Islet of Langerhans (tissue), 1 donor: ENCODE results near the gene TRMT10B.
"Not testable (repeated sequence)": the region's sequence is repeated elsewhere in the genome, so short reads cannot be mapped to it uniquely, and the experiment has no call there.

Experiments used
- FAIRE-seq: peaks from one replicate; lab custom pipeline; 2011; peaks lifted over from hg19 to GRCh38; lab: Jason Lieb, UNC

The TRMT10B gene

GRCh38 chr9:37801287-37801850 is 47.8 kb downstream of the TRMT10B start:
- FAIRE-seq, result no peak

- FAIRE-seq, result no peak
Observed at GRCh38 chr9:37801959-37802711, 48.5 kb downstream of the TRMT10B start.

- FAIRE-seq, result no peak
Observed at GRCh38 chr9:37806271-37806670, 52.7 kb downstream of the TRMT10B start.

GRCh38 chr9:37809676-37810075 is 56.1 kb downstream of the TRMT10B start:
- not testable (repeated sequence) for FAIRE-seq

- FAIRE-seq, result no peak
Observed at GRCh38 chr9:37811906-37812476, 58.4 kb downstream of the TRMT10B start.

- no peak for FAIRE-seq
Observed at GRCh38 chr9:37812773-37813379, 59.3 kb downstream of the TRMT10B start.

GRCh38 chr9:37818849-37819248 is 65.2 kb downstream of the TRMT10B start:
- FAIRE-seq, result no peak

GRCh38 chr9:37820142-37820541 is 66.5 kb downstream of the TRMT10B start:
- FAIRE-seq, result no peak

- not testable (repeated sequence) for FAIRE-seq
Observed at GRCh38 chr9:37825174-37825573, 71.6 kb downstream of the TRMT10B start.

- no peak for FAIRE-seq
Observed at GRCh38 chr9:37827483-37828165, 74.0 kb downstream of the TRMT10B start.
